MM.1S (cell line): ENCODE results near the gene PDE6D.

Experiments used
- EZH2phosphoT487 ChIP-seq: fragments of 300-600 bp; sonication (generic); IDR thresholded peaks from 2 replicates; pipeline ENCODE4 v1.6.1; 2018; ENCODE audit warnings: antibody characterized with exemption, low read length
- TF ChIP-seq, protein P1 (sequence below): fragments of 300-600 bp; sonication (generic); IDR thresholded peaks from 2 replicates; pipeline ENCODE4 v1.5.1; 2016; ENCODE audit warnings: antibody characterized with exemption, low read length, mixed read lengths

GRCh38 chr2:231714639-231715498 is 66.2 kb downstream of the PDE6D start:
- no peak for TF ChIP-seq EZH2phosphoT487
- TF ChIP-seq, protein P1, sequence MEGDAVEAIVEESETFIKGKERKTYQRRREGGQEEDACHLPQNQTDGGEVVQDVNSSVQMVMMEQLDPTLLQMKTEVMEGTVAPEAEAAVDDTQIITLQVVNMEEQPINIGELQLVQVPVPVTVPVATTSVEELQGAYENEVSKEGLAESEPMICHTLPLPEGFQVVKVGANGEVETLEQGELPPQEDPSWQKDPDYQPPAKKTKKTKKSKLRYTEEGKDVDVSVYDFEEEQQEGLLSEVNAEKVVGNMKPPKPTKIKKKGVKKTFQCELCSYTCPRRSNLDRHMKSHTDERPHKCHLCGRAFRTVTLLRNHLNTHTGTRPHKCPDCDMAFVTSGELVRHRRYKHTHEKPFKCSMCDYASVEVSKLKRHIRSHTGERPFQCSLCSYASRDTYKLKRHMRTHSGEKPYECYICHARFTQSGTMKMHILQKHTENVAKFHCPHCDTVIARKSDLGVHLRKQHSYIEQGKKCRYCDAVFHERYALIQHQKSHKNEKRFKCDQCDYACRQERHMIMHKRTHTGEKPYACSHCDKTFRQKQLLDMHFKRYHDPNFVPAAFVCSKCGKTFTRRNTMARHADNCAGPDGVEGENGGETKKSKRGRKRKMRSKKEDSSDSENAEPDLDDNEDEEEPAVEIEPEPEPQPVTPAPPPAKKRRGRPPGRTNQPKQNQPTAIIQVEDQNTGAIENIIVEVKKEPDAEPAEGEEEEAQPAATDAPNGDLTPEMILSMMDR = peak; percentile 80
